Loucy (cell line): ENCODE measurements around the gene RECQL5.

Experiments used
- H2AFZ ChIP-seq: fragments of 200-600 bp; sonication (generic); 2 replicates; pipeline ENCODE4 v1.6.0; 2016; ENCODE audit warnings: antibody characterized with exemption, mild to moderate bottlenecking, low read length, moderate library complexity
- H3F3A ChIP-seq: fragments of 200-600 bp; 2 replicates; pipeline ENCODE4 v1.6.0; 2016; ENCODE audit warnings: antibody characterized with exemption, low read depth, mild to moderate bottlenecking
- H3K27me3 ChIP-seq: fragments of 200-600 bp; sonication (generic); 2 replicates; pipeline ENCODE4 v1.6.1; 2014; ENCODE audit warnings: low read length, mild to moderate bottlenecking; ENCODE audit not compliant: insufficient read depth, poor library complexity, severe bottlenecking
- H3K36me3 ChIP-seq: fragments of 200-600 bp; sonication (generic); 2 replicates; pipeline ENCODE4 v1.6.1; 2016; ENCODE audit warnings: low read length; ENCODE audit not compliant: insufficient read depth
- H3K4me1 ChIP-seq: fragments of 200-600 bp; sonication (generic); 2 replicates; pipeline ENCODE4 v1.5.1; 2014; ENCODE audit warnings: low read length, mild to moderate bottlenecking; ENCODE audit not compliant: insufficient read depth, poor library complexity, severe bottlenecking
- H3K4me2 ChIP-seq: fragments of 200-600 bp; sonication (generic); 2 replicates; pipeline ENCODE4 v1.6.0; 2014; ENCODE audit warnings: antibody characterized with exemption, low read length, low read depth, mild to moderate bottlenecking; ENCODE audit not compliant: poor library complexity, severe bottlenecking
- H3K4me3 ChIP-seq: fragments of 200-600 bp; sonication (generic); 2 replicates; pipeline ENCODE4 v1.5.1; 2014; ENCODE audit warnings: low read length, mild to moderate bottlenecking, mixed read lengths; ENCODE audit not compliant: poor library complexity, severe bottlenecking
- H3K79me2 ChIP-seq: fragments of 200-600 bp; sonication (generic); 2 replicates; pipeline ENCODE4 v1.6.1; 2014; ENCODE audit warnings: low read length; ENCODE audit not compliant: insufficient read depth
- H3K9ac ChIP-seq: fragments of 200-600 bp; sonication (generic); 2 replicates; pipeline ENCODE4 v1.6.0; 2014; ENCODE audit warnings: mild to moderate bottlenecking, low read depth, low read length, moderate library complexity; ENCODE audit not compliant: poor library complexity, severe bottlenecking
- H3K9me2 ChIP-seq: fragments of 200-600 bp; sonication (generic); replicated peaks from 2 replicates; pipeline ENCODE4 v1.6.1; 2016; ENCODE audit warnings: low read depth, low read length, mixed read lengths
- H3K9me3 ChIP-seq: fragments of 200-600 bp; sonication (generic); 2 replicates; pipeline ENCODE4 v1.6.1; 2014; ENCODE audit warnings: mild to moderate bottlenecking, antibody characterized with exemption, low read length, low read depth; ENCODE audit not compliant: insufficient read depth
- H4K20me1 ChIP-seq: fragments of 200-600 bp; sonication (generic); 2 replicates; pipeline ENCODE4 v1.6.0; 2014; ENCODE audit warnings: antibody characterized with exemption, low read length, mild to moderate bottlenecking; ENCODE audit not compliant: insufficient read depth, poor library complexity, severe bottlenecking
- CTCF ChIP-seq: fragments of 200-600 bp; sonication (generic); conservative IDR thresholded peaks from 2 replicates; pipeline ENCODE4 v1.5.1; 2014; ENCODE audit warnings: mild to moderate bottlenecking, antibody characterized with exemption, low read length
- EZH2phosphoT487 ChIP-seq: fragments of 200-600 bp; IDR thresholded peaks from 2 replicates; pipeline ENCODE4 v1.6.1; 2018; ENCODE audit warnings: antibody characterized with exemption, mild to moderate bottlenecking, moderate library complexity, borderline replicate concordance

Gene RECQL5

GRCh38 chr17:75629157-75629556 lies 37.8 kb downstream of the RECQL5 start:
- H3K27me3 ChIP-seq, result no peaks in the 10 kb centered on the region
- H3K9me2 ChIP-seq, result no peaks in the 10 kb centered on the region
- no peaks in the 10 kb centered on the region for H3F3A ChIP-seq
- peaks cover 10% of the 10 kb centered on the region for H3K4me1 ChIP-seq
- H4K20me1 ChIP-seq, result no peaks in the 10 kb centered on the region
- no peak overlapping the region for H3K4me2 ChIP-seq
- H3K4me3 ChIP-seq, result no peak overlapping the region
- H3K36me3 ChIP-seq, result no peaks in the 10 kb centered on the region
- TF ChIP-seq EZH2phosphoT487 (no peak), CTCF (no peak)
- H3K9ac ChIP-seq, result no peak overlapping the region
- no peak overlapping the region for H2AFZ ChIP-seq
- H3K79me2 ChIP-seq, result no peaks in the 10 kb centered on the region
- no peaks in the 10 kb centered on the region for H3K9me3 ChIP-seq

- H3K9ac ChIP-seq, result no peak overlapping the region
- no peaks in the 10 kb centered on the region for H4K20me1 ChIP-seq
- H3K9me3 ChIP-seq, result no peaks in the 10 kb centered on the region
- H3K9me2 ChIP-seq, result no peaks in the 10 kb centered on the region
- no peak overlapping the region for H3K4me3 ChIP-seq
- no peak overlapping the region for H2AFZ ChIP-seq
- H3K4me2 ChIP-seq, result no peak overlapping the region
- no peaks in the 10 kb centered on the region for H3K27me3 ChIP-seq
- peaks cover 4% of the 10 kb centered on the region for H3K4me1 ChIP-seq
- H3K79me2 ChIP-seq, result no peaks in the 10 kb centered on the region
- H3F3A ChIP-seq, result no peaks in the 10 kb centered on the region
- TF ChIP-seq CTCF (no peak), EZH2phosphoT487 (no peak)
- H3K36me3 ChIP-seq, result no peaks in the 10 kb centered on the region
These were observed 38.5 kb downstream of the RECQL5 start for GRCh38 chr17:75628425-75628824.

- no peaks in the 10 kb centered on the region for H3F3A ChIP-seq
- no peak overlapping the region for H3K4me3 ChIP-seq
- H2AFZ ChIP-seq, result no peak overlapping the region
- H3K4me1 ChIP-seq, result no peaks in the 10 kb centered on the region
- no peak overlapping the region for H3K4me2 ChIP-seq
- H3K79me2 ChIP-seq, result no peaks in the 10 kb centered on the region
- no peaks in the 10 kb centered on the region for H3K36me3 ChIP-seq
- TF ChIP-seq CTCF, result no peak
- TF ChIP-seq EZH2phosphoT487, result no peak
- no peaks in the 10 kb centered on the region for H3K9me3 ChIP-seq
- H3K9me2 ChIP-seq, result no peaks in the 10 kb centered on the region
- H3K27me3 ChIP-seq, result no peaks in the 10 kb centered on the region
- H3K9ac ChIP-seq, result no peak overlapping the region
- H4K20me1 ChIP-seq, result no peaks in the 10 kb centered on the region
These were observed 39.9 kb downstream of the RECQL5 start for GRCh38 chr17:75627094-75627493.
